HG03196 (cell line): ENCODE results near the gene FN3K.
A peak's percentile ranks its signal among the peaks of the same experiment; 100 is the strongest.

Source experiments
- ATAC-seq: cut with Tn5 transposase; IDR thresholded peaks from one replicate; pipeline ENCODE4 v1.9.1; 2021; ENCODE audit not compliant: unreplicated experiment

FN3K gene

GRCh38 chr17:82703036-82703745 is 32.2 kb upstream of the FN3K start:
- ATAC-seq: no peak

- ATAC-seq: no peak
Measured at GRCh38 chr17:82703935-82704865, 31.2 kb upstream of the FN3K start.

GRCh38 chr17:82704886-82705285 is 30.5 kb upstream of the FN3K start:
- ATAC-seq: no peak

GRCh38 chr17:82705756-82706155 is 29.7 kb upstream of the FN3K start:
- ATAC-seq: no peak

GRCh38 chr17:82709024-82709675 is 26.3 kb upstream of the FN3K start:
- ATAC-seq: no peak

GRCh38 chr17:82709676-82710498 is 25.5 kb upstream of the FN3K start:
- no peak for ATAC-seq

- ATAC-seq: no peak
Measured at GRCh38 chr17:82710499-82711232, 24.7 kb upstream of the FN3K start.

- ATAC-seq: no peak
Measured at GRCh38 chr17:82713071-82713723, 22.2 kb upstream of the FN3K start.

GRCh38 chr17:82716203-82717010 is 19.0 kb upstream of the FN3K start, which contains the start of gene FN3KRP:
FN3KRP (plus strand) TSS chr17:82716706; CDS start chr17:82716756, 50 bp downstream.
- ATAC-seq: peak; percentile 68

GRCh38 chr17:82718986-82719685 is 16.3 kb upstream of the FN3K start:
- ATAC-seq: no peak

- ATAC-seq: no peak
Measured at GRCh38 chr17:82720204-82720603, 15.2 kb upstream of the FN3K start.

GRCh38 chr17:82722341-82723013 is 12.9 kb upstream of the FN3K start:
- ATAC-seq: no peak

- ATAC-seq: no peak
Measured at GRCh38 chr17:82723169-82723807, 12.1 kb upstream of the FN3K start.

- no peak for ATAC-seq
Measured at GRCh38 chr17:82726427-82726826, 9.0 kb upstream of the FN3K start.

- no peak for ATAC-seq
Measured at GRCh38 chr17:82729479-82730260, 5.7 kb upstream of the FN3K start.

GRCh38 chr17:82732118-82732743 is 3.2 kb upstream of the FN3K start:
- no peak for ATAC-seq
